T47D (cell line): ENCODE data around the gene SCARB1.

Experiments
- DNase-seq, 2 experiments: peaks; one replicate each; pipeline versions ENCODE4 v3.0.0 to v3.0.0-alpha.2; 2011 to 2012; ENCODE audit warnings: low read depth in 1 of 2, low spot score in 1 of 2
- JUND ChIP-seq: IDR thresholded peaks from 2 replicates; pipeline ENCODE4 v1.6.1; 2012; ENCODE audit warnings: low read depth
- in situ Hi-C: cut with HindIII; loops from 2 replicates; pipeline ENCODE4 v1.10.0; 2016; ENCODE audit warnings: low sequenced_read_pairs, low pct_unique_long_range_greater_than_20kb

The SCARB1 gene

GRCh38 chr12:124853781-124854636 lies 9.7 kb downstream of the SCARB1 start:
- TF ChIP-seq JUND: no peak
- DNase-seq: no peak
- in situ Hi-C loops: no loop called here

- in situ Hi-C loops: no loop called here
- no peak for TF ChIP-seq JUND
Observed at GRCh38 chr12:124852911-124853427, 10.7 kb downstream of the SCARB1 start.

GRCh38 chr12:124852329-124852831 lies 11.3 kb downstream of the SCARB1 start:
- TF ChIP-seq JUND: no peak
- in situ Hi-C loops: no loop called here
- no peak for DNase-seq

More at GRCh38 chr12:124852911-124853427, 10.7 kb downstream of the SCARB1 start:
- no peak for DNase-seq

GRCh38 chr12:124851342-124851741 lies 12.3 kb downstream of the SCARB1 start:
- in situ Hi-C loops: no loop called here
- DNase-seq: no peak
- no peak for TF ChIP-seq JUND

- no peak for TF ChIP-seq JUND
- in situ Hi-C loops: no loop called here
- DNase-seq: no peak
Observed at GRCh38 chr12:124849382-124849781, 14.3 kb downstream of the SCARB1 start.

- in situ Hi-C loops: no loop called here
- no peak for DNase-seq
- TF ChIP-seq JUND: no peak
Observed at GRCh38 chr12:124848621-124849380, 14.9 kb downstream of the SCARB1 start.

GRCh38 chr12:124847113-124848074 lies 16.3 kb downstream of the SCARB1 start:
- no peak for DNase-seq
- in situ Hi-C loops: no loop called here
- TF ChIP-seq JUND: no peak

- DNase-seq: no peak
- TF ChIP-seq JUND: no peak
- in situ Hi-C loops: no loop called here
Observed at GRCh38 chr12:124844411-124845397, 19.0 kb downstream of the SCARB1 start.

GRCh38 chr12:124842800-124843510 lies 20.7 kb downstream of the SCARB1 start:
- no peak for TF ChIP-seq JUND
- DNase-seq: no peak
- in situ Hi-C loops: no loop called here

GRCh38 chr12:124842073-124842749 lies 21.5 kb downstream of the SCARB1 start:
- in situ Hi-C loops: no loop called here
- no peak for DNase-seq
- TF ChIP-seq JUND: no peak
